ENCODE data around the gene ITPRID2. TPM values are rescaled to one million over a fixed set of nuclear protein-coding genes. Genes with fewer than 3 reads are reported as not detected.
A peak's percentile ranks its signal among the peaks of the same experiment; 100 is the strongest.

The ITPRID2 gene
- total RNA-seq, 6 donors from 2014 or later: 125 to 770 (median 214) TPM

DNA sequence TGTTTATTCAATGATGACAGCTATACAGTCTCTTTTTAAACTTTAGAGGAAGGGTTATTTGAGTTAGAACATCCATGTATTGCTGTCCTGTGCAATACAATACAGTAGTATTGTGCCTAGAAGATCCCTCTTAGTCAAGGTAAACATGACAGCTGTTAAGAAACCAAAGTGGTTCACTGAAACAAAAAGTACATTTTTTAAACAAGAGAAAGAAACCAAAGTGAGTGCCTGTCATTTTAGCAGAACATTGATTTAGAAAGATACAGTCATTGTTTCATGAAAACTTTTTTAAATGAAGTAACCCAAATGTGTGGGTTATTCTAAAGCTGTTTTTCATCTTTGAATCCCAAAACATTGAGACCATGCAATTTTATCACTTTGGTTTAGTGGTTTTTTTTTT, 15.5 kb downstream of the ITPRID2 start:
- DNase-seq: no peak
- H3K36me3 ChIP-seq: peaks cover 7 to 60% (median 14%) of the 10 kb centered on the region in 4 donors
- no peaks in the 10 kb centered on the region for H3K27me3 ChIP-seq
- H3K4me1 ChIP-seq: peaks cover 37 to 63% (median 40%) of the 10 kb centered on the region in 4 donors
- no peak overlapping the region for H3K4me3 ChIP-seq
- ATAC-seq (ENCODE audit: low FRiP score in 2 of 2): no peak
- no peak for TF ChIP-seq EP300 (IDR thresholded peaks at IDR 0.05)
- no peak for TF ChIP-seq POLR2AphosphoS5 (IDR thresholded peaks at IDR 0.05)
- TF ChIP-seq, protein P1, sequence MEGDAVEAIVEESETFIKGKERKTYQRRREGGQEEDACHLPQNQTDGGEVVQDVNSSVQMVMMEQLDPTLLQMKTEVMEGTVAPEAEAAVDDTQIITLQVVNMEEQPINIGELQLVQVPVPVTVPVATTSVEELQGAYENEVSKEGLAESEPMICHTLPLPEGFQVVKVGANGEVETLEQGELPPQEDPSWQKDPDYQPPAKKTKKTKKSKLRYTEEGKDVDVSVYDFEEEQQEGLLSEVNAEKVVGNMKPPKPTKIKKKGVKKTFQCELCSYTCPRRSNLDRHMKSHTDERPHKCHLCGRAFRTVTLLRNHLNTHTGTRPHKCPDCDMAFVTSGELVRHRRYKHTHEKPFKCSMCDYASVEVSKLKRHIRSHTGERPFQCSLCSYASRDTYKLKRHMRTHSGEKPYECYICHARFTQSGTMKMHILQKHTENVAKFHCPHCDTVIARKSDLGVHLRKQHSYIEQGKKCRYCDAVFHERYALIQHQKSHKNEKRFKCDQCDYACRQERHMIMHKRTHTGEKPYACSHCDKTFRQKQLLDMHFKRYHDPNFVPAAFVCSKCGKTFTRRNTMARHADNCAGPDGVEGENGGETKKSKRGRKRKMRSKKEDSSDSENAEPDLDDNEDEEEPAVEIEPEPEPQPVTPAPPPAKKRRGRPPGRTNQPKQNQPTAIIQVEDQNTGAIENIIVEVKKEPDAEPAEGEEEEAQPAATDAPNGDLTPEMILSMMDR (IDR thresholded peaks at IDR 0.05): no peak
- TF ChIP-seq POLR2A (IDR thresholded peaks at IDR 0.05): no peak
- H3K9me3 ChIP-seq: no peaks in the 10 kb centered on the region
- no peak overlapping the region for H3K27ac ChIP-seq

DNA sequence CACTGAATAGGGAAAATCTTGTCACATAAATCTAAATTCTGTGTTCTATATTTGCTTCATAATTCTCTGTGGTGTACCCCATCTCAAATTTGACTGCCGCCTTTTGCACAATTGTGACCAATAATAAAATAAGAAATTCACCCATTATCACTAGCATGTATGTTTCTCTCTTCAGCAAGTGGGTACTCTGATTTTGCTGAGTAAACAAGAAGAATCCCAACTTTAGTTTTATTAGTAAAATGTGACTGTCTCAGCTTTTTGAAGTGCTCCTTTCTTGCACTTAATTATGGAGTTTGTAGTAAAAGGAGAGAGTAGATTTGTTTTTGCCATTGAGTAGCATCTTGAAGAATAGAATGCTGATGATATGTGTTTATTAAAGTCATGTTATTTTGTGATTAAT, 16.1 kb downstream of the ITPRID2 start:
- Histone ChIP-seq H3K27ac (no peak overlapping the region), H3K4me1 (peaks cover 37 to 57% (median 40%) of the 10 kb centered on the region in 4 donors), H3K4me3 (no peak overlapping the region), H3K36me3 (peaks cover 3 to 59% (median 8%) of the 10 kb centered on the region in 4 donors), H3K9me3 (no peaks in the 10 kb centered on the region), H3K27me3 (no peaks in the 10 kb centered on the region)
- TF ChIP-seq EP300 (IDR thresholded peaks at IDR 0.05) (no peak), POLR2A (IDR thresholded peaks at IDR 0.05) (no peak), POLR2AphosphoS5 (IDR thresholded peaks at IDR 0.05) (no peak)
- TF ChIP-seq, protein P1 (IDR thresholded peaks at IDR 0.05): no peak
- ATAC-seq (ENCODE audit: low FRiP score in 2 of 2) (no peak), DNase-seq (no peak)
- WGBS, 2 donors: 97% methylated on average over 1 of the region's 1 CpG

- peak overlapping the region in 2 of 4 donors; percentile 21 to 22 for H3K27ac ChIP-seq
- no peaks in the 10 kb centered on the region for H3K9me3 ChIP-seq
- H3K4me3 ChIP-seq: no peak overlapping the region
- peaks cover 8 to 64% (median 9%) of the 10 kb centered on the region in 4 donors for H3K36me3 ChIP-seq
- H3K4me1 ChIP-seq: peaks cover 18 to 32% (median 20%) of the 10 kb centered on the region in 4 donors
- ATAC-seq (ENCODE audit: low FRiP score in 2 of 2) (no peak), DNase-seq (no peak)
- TF ChIP-seq POLR2A (IDR thresholded peaks at IDR 0.05) (no peak), POLR2AphosphoS5 (IDR thresholded peaks at IDR 0.05) (no peak), EP300 (IDR thresholded peaks at IDR 0.05) (no peak)
- TF ChIP-seq, protein P1 (IDR thresholded peaks at IDR 0.05): no peak
- WGBS, 2 donors: 55 to 57% methylated on average over 2 of the region's 2 CpGs
- no peaks in the 10 kb centered on the region for H3K27me3 ChIP-seq
Measured at GRCh38 chr2:181910028-181910831, 18.7 kb downstream of the ITPRID2 start.

GRCh38 chr2:181911830-181912229, 20.3 kb downstream of the ITPRID2 start:
- WGBS, 2 donors: 61 to 66% methylated on average over 2 of the region's 2 CpGs
- TF ChIP-seq POLR2A (IDR thresholded peaks at IDR 0.05) (no peak), EP300 (IDR thresholded peaks at IDR 0.05) (no peak), POLR2AphosphoS5 (IDR thresholded peaks at IDR 0.05) (no peak)
- DNase-seq (no peak), ATAC-seq (ENCODE audit: low FRiP score in 2 of 2) (no peak)
- Histone ChIP-seq H3K27me3 (no peaks in the 10 kb centered on the region), H3K4me3 (no peak overlapping the region), H3K27ac (peak overlapping the region in 1 of 4 donors; percentile 1), H3K4me1 (peaks cover 17 to 30% (median 19%) of the 10 kb centered on the region in 4 donors), H3K36me3 (peaks cover 18 to 67% (median 25%) of the 10 kb centered on the region in 4 donors), H3K9me3 (no peaks in the 10 kb centered on the region)

DNA sequence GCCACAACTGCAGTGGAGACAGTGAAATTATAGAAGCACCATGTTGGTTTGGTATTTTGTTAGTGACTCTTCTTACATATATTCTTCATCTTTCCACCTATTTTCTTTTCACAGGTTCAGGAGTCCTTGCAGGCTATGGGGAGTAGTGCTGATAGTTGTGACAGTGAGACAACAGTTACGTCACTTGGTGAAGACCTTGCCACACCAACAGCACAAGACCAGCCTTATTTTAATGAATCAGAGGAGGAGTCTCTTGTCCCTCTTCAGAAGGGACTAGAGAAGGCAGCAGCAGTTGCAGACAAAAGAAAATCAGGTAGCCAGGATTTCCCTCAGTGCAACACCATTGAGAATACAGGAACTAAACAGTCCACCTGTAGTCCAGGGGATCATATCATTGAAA, 23.6 kb downstream of the ITPRID2 start:
- no peaks in the 10 kb centered on the region for H3K9me3 ChIP-seq
- no peak overlapping the region for H3K27ac ChIP-seq
- peaks cover 18 to 99% (median 47%) of the 10 kb centered on the region in 4 donors for H3K36me3 ChIP-seq
- TF ChIP-seq EP300 (IDR thresholded peaks at IDR 0.05): no peak
- TF ChIP-seq POLR2AphosphoS5 (IDR thresholded peaks at IDR 0.05): no peak
- TF ChIP-seq, protein P1 (IDR thresholded peaks at IDR 0.05): no peak
- TF ChIP-seq POLR2A (IDR thresholded peaks at IDR 0.05): no peak
- no peaks in the 10 kb centered on the region for H3K27me3 ChIP-seq
- H3K4me3 ChIP-seq: no peak overlapping the region
- H3K4me1 ChIP-seq: peaks cover 3 to 9% (median 7%) of the 10 kb centered on the region in 4 donors
- WGBS, 2 donors: 80 to 94% methylated on average over 1 of the region's 1 CpG
- DNase-seq: no peak
- no peak for ATAC-seq (ENCODE audit: low FRiP score in 2 of 2)
